ENCODE measurements around the gene ASPSCR1. TPM values are rescaled to one million over a fixed set of nuclear protein-coding genes. Genes with fewer than 3 reads are reported as not detected.
A peak's percentile ranks its signal among the peaks of the same experiment; 100 is the strongest.

Gene ASPSCR1
- total and polyA plus RNA-seq, 2 of the 13 experiments (the other 11 are each of a cell fraction or from before 2014, with no cell fraction given), result 274 to 314 TPM

DNA sequence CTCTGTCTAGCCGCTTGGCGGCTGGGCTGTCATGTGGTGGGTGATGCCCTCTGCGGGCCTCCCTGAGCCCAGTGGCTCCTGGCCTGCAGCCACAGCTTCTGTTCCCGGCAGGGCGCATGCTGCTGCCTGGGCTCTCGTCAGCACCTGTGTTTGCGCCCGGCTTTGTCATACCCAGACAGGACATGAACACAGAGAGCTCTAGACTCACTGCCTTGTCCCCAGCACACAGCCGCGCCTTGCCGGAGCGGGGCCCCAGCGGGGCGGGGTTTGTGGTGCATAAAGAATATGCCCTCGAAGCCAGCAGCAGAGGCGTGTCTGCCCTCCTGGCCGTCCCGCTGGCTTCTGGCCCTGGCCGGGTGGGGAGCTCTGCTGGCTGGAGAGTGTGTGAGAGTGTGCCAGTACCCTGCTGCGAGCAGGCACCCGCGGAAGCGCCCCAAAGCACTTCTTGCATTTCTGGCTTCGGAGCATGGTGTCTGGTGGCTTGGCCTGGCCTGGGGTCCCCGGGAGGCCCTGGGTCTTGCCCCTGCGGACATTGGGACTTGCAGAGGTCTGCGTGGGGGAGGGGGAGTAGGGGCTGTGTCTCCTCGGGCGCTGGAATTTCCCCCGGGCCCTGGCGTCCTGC is 14.4 kb downstream of the ASPSCR1 start (continued):
- TF ChIP-seq RERE (CRISPR knock-in tag; IDR thresholded peaks at IDR 0.05; ENCODE audit: low read depth) (peak; percentile 65; the same call in 1 of the 2 replicates), SP2 (CRISPR knock-in tag; IDR thresholded peaks at IDR 0.05) (no peak), ZXDC (CRISPR knock-in tag; IDR thresholded peaks at IDR 0.05) (no peak), DNMT3B (CRISPR knock-in tag; conservative IDR thresholded peaks at IDR 0.05) (no peak; the same call in 1 of the 2 replicates), ZSCAN31 (CRISPR knock-in tag; IDR thresholded peaks at IDR 0.05; ENCODE audit: low read depth) (peak; percentile 86), ELF3 (CRISPR knock-in tag; IDR thresholded peaks at IDR 0.05) (peak; percentile 72), JUN (CRISPR knock-in tag; IDR thresholded peaks at IDR 0.05) (no peak), NAIF1 (CRISPR knock-in tag; IDR thresholded peaks at IDR 0.05; ENCODE audit: borderline replicate concordance) (peak; percentile 95; the same call in 1 of the 2 replicates), TBP (CRISPR knock-in tag; IDR thresholded peaks at IDR 0.05) (no peak), YY1 (IDR thresholded peaks at IDR 0.05; ENCODE audit: insufficient read depth, insufficient replicate concordance, low read depth, low read length) (peak; percentile 68), ZNF790 (CRISPR knock-in tag; IDR thresholded peaks at IDR 0.05; ENCODE audit: borderline replicate concordance) (peak; percentile 23; the same call in 1 of the 2 replicates), AKAP8 (CRISPR knock-in tag; IDR thresholded peaks at IDR 0.05) (0 out of 2 replicates have a peak, but pooled peaks have one; percentile 44), MAF1 (CRISPR knock-in tag; IDR thresholded peaks at IDR 0.05; ENCODE audit: borderline replicate concordance) (0 out of 2 replicates have a peak, but pooled peaks have one; percentile 43), HIVEP1 (CRISPR knock-in tag; IDR thresholded peaks at IDR 0.05) (peak; percentile 88), NCOA2 (CRISPR knock-in tag; IDR thresholded peaks at IDR 0.05) (peak; percentile 78)
- TF ChIP-seq, protein P1, sequence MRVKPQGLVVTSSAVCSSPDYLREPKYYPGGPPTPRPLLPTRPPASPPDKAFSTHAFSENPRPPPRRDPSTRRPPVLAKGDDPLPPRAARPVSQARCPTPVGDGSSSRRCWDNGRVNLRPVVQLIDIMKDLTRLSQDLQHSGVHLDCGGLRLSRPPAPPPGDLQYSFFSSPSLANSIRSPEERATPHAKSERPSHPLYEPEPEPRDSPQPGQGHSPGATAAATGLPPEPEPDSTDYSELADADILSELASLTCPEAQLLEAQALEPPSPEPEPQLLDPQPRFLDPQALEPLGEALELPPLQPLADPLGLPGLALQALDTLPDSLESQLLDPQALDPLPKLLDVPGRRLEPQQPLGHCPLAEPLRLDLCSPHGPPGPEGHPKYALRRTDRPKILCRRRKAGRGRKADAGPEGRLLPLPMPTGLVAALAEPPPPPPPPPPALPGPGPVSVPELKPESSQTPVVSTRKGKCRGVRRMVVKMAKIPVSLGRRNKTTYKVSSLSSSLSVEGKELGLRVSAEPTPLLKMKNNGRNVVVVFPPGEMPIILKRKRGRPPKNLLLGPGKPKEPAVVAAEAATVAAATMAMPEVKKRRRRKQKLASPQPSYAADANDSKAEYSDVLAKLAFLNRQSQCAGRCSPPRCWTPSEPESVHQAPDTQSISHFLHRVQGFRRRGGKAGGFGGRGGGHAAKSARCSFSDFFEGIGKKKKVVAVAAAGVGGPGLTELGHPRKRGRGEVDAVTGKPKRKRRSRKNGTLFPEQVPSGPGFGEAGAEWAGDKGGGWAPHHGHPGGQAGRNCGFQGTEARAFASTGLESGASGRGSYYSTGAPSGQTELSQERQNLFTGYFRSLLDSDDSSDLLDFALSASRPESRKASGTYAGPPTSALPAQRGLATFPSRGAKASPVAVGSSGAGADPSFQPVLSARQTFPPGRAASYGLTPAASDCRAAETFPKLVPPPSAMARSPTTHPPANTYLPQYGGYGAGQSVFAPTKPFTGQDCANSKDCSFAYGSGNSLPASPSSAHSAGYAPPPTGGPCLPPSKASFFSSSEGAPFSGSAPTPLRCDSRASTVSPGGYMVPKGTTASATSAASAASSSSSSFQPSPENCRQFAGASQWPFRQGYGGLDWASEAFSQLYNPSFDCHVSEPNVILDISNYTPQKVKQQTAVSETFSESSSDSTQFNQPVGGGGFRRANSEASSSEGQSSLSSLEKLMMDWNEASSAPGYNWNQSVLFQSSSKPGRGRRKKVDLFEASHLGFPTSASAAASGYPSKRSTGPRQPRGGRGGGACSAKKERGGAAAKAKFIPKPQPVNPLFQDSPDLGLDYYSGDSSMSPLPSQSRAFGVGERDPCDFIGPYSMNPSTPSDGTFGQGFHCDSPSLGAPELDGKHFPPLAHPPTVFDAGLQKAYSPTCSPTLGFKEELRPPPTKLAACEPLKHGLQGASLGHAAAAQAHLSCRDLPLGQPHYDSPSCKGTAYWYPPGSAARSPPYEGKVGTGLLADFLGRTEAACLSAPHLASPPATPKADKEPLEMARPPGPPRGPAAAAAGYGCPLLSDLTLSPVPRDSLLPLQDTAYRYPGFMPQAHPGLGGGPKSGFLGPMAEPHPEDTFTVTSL (CRISPR knock-in tag; IDR thresholded peaks at IDR 0.05; ENCODE audit: borderline replicate concordance), result no peak
